Neural progenitor cell (in vitro differentiated cells): Measurements from ENCODE around the gene PSMD14.

ENCODE experiments used
- EZH2 ChIP-seq: fragments of 200-600 bp; sonication (generic); IDR thresholded peaks from 2 replicates; pipeline ENCODE4 v1.6.1; 2017; ENCODE audit warnings: antibody characterized with exemption, mild to moderate bottlenecking, moderate library complexity
- EZH2phosphoT487 ChIP-seq: fragments of 200-600 bp; sonication (generic); IDR thresholded peaks from 2 replicates; pipeline ENCODE4 v1.6.1; 2017; ENCODE audit warnings: antibody characterized with exemption
- TF ChIP-seq, protein P1 (sequence below): fragments of 200-600 bp; sonication (generic); IDR thresholded peaks from 2 replicates; pipeline ENCODE4 v1.5.1; 2017; ENCODE audit warnings: antibody characterized with exemption, mild to moderate bottlenecking

GRCh38 chr2:161265874-161266273, 42.4 kb upstream of the PSMD14 start:
- TF ChIP-seq, protein P1, sequence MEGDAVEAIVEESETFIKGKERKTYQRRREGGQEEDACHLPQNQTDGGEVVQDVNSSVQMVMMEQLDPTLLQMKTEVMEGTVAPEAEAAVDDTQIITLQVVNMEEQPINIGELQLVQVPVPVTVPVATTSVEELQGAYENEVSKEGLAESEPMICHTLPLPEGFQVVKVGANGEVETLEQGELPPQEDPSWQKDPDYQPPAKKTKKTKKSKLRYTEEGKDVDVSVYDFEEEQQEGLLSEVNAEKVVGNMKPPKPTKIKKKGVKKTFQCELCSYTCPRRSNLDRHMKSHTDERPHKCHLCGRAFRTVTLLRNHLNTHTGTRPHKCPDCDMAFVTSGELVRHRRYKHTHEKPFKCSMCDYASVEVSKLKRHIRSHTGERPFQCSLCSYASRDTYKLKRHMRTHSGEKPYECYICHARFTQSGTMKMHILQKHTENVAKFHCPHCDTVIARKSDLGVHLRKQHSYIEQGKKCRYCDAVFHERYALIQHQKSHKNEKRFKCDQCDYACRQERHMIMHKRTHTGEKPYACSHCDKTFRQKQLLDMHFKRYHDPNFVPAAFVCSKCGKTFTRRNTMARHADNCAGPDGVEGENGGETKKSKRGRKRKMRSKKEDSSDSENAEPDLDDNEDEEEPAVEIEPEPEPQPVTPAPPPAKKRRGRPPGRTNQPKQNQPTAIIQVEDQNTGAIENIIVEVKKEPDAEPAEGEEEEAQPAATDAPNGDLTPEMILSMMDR: no peak
- TF ChIP-seq EZH2phosphoT487 (no peak), EZH2 (no peak)
